Measurements from ENCODE around the gene PHLDA3. TPM values are rescaled to one million over a fixed set of nuclear protein-coding genes. Genes with fewer than 3 reads are reported as not detected.

The PHLDA3 gene
- total RNA-seq, 2 donors from 2014 or later, result 9.6 to 15.8 TPM

- Mint-ChIP-seq H3K9me3 (no peaks in the 10 kb centered on the region), H3K27me3 (ENCODE audit: insufficient read depth) (peaks cover 3% of the 10 kb centered on the region), H3K4me3 (no peak overlapping the region), H3K27ac (no peak overlapping the region), H3K36me3 (ENCODE audit: low read depth) (no peaks in the 10 kb centered on the region), H3K4me1 (peaks cover 2% of the 10 kb centered on the region)
- Histone ChIP-seq H3K36me3 (ENCODE audit: control insufficient read depth, insufficient read depth, low read length) (no peaks in the 10 kb centered on the region), H3K27ac (ENCODE audit: low read depth, low read length) (peak overlapping the region; percentile 84), H3K4me3 (ENCODE audit: low read length) (no peak overlapping the region), H3K9ac (ENCODE audit: extremely low read depth, low read length, poor library complexity, severe bottlenecking) (no peak overlapping the region), H3K4me1 (ENCODE audit: control insufficient read depth, insufficient read depth, low read length) (no peaks in the 10 kb centered on the region), H3K9me3 (ENCODE audit: control insufficient read depth, low read length) (no peaks in the 10 kb centered on the region), H3K27me3 (ENCODE audit: control insufficient read depth, insufficient read depth, low read length, poor library complexity, severe bottlenecking) (no peaks in the 10 kb centered on the region)
- 81 to 89% methylated on average over 4 of the region's 4 CpGs for WGBS, 2 experiments (ENCODE audit: insufficient coverage in 1 of 2, insufficient read length in 1 of 2)
- no peak for DNase-seq
- TF ChIP-seq, protein P1, sequence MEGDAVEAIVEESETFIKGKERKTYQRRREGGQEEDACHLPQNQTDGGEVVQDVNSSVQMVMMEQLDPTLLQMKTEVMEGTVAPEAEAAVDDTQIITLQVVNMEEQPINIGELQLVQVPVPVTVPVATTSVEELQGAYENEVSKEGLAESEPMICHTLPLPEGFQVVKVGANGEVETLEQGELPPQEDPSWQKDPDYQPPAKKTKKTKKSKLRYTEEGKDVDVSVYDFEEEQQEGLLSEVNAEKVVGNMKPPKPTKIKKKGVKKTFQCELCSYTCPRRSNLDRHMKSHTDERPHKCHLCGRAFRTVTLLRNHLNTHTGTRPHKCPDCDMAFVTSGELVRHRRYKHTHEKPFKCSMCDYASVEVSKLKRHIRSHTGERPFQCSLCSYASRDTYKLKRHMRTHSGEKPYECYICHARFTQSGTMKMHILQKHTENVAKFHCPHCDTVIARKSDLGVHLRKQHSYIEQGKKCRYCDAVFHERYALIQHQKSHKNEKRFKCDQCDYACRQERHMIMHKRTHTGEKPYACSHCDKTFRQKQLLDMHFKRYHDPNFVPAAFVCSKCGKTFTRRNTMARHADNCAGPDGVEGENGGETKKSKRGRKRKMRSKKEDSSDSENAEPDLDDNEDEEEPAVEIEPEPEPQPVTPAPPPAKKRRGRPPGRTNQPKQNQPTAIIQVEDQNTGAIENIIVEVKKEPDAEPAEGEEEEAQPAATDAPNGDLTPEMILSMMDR (conservative IDR thresholded peaks at IDR 0.05), result no peak
Measured at GRCh38 chr1:201430776-201431175, 38.2 kb downstream of the PHLDA3 start.

GRCh38 chr1:201429736-201430501, 39.1 kb downstream of the PHLDA3 start:
- Histone ChIP-seq H3K27me3 (ENCODE audit: control insufficient read depth, insufficient read depth, low read length, poor library complexity, severe bottlenecking) (no peaks in the 10 kb centered on the region), H3K27ac (ENCODE audit: low read depth, low read length) (peak overlapping the region; percentile 84), H3K9ac (ENCODE audit: extremely low read depth, low read length, poor library complexity, severe bottlenecking) (no peak overlapping the region), H3K4me1 (ENCODE audit: control insufficient read depth, insufficient read depth, low read length) (no peaks in the 10 kb centered on the region), H3K4me3 (ENCODE audit: low read length) (no peak overlapping the region), H3K36me3 (ENCODE audit: control insufficient read depth, insufficient read depth, low read length) (no peaks in the 10 kb centered on the region), H3K9me3 (ENCODE audit: control insufficient read depth, low read length) (peaks cover under 1% of the 10 kb centered on the region)
- DNase-seq, result no peak
- Mint-ChIP-seq H3K4me3 (no peak overlapping the region), H3K9me3 (no peaks in the 10 kb centered on the region), H3K4me1 (peaks cover 1% of the 10 kb centered on the region), H3K27me3 (ENCODE audit: insufficient read depth) (peaks cover 3% of the 10 kb centered on the region), H3K36me3 (ENCODE audit: low read depth) (no peaks in the 10 kb centered on the region), H3K27ac (no peak overlapping the region)
- 91 to 94% methylated on average over 11 to 18 of the region's 18 CpGs for WGBS, 2 experiments (ENCODE audit: insufficient coverage in 1 of 2, insufficient read length in 1 of 2)
- TF ChIP-seq, protein P1 (conservative IDR thresholded peaks at IDR 0.05), result no peak

GRCh38 chr1:201427963-201428362, 41.0 kb downstream of the PHLDA3 start:
- peaks cover 3% of the 10 kb centered on the region for H3K27me3 Mint-ChIP-seq (ENCODE audit: insufficient read depth)
- Histone ChIP-seq H3K9me3 (ENCODE audit: control insufficient read depth, low read length) (peaks cover 9% of the 10 kb centered on the region), H3K27ac (ENCODE audit: low read depth, low read length) (no peak overlapping the region), H3K9ac (ENCODE audit: extremely low read depth, low read length, poor library complexity, severe bottlenecking) (no peak overlapping the region), H3K36me3 (ENCODE audit: control insufficient read depth, insufficient read depth, low read length) (no peaks in the 10 kb centered on the region), H3K4me1 (ENCODE audit: control insufficient read depth, insufficient read depth, low read length) (no peaks in the 10 kb centered on the region), H3K27me3 (ENCODE audit: control insufficient read depth, insufficient read depth, low read length, poor library complexity, severe bottlenecking) (no peaks in the 10 kb centered on the region), H3K4me3 (ENCODE audit: low read length) (no peak overlapping the region)
- no peak for DNase-seq
- peaks cover 1% of the 10 kb centered on the region for H3K4me1 Mint-ChIP-seq
- peaks cover 4% of the 10 kb centered on the region for H3K9me3 Mint-ChIP-seq
- 96% methylated on average over 4 of the region's 6 CpGs; no CpG with 5 or more reads in 1 of the 2 experiments for WGBS, 2 experiments (ENCODE audit: insufficient coverage in 1 of 2, insufficient read length in 1 of 2)
- H3K27ac Mint-ChIP-seq, result no peak overlapping the region
- H3K36me3 Mint-ChIP-seq (ENCODE audit: low read depth), result no peaks in the 10 kb centered on the region
- H3K4me3 Mint-ChIP-seq, result no peak overlapping the region
- TF ChIP-seq, protein P1 (conservative IDR thresholded peaks at IDR 0.05), result no peak

Measured in endodermal cell (in vitro differentiated cells).